Kidney (tissue), 14 donors: ENCODE results near the gene AGPAT4. TPM values are rescaled to one million over a fixed set of nuclear protein-coding genes. Genes with fewer than 3 reads are reported as not detected.

Experiments
- DNase-seq, 5 donors: peaks; one replicate each; pipeline ENCODE4 v3.0.0-alpha.2; 2013 to 2020
- FAIRE-seq: peaks from 2 replicates; lab custom pipeline; 2012; peaks lifted over from hg19 to GRCh38; lab: Jason Lieb, UNC
- H3K27ac ChIP-seq, 2 donors: one replicate each; pipeline ENCODE4 v1.7.0; 2013; ENCODE audit warnings: low read depth in 2 of 2, low read length in 2 of 2, inconsistent platforms in 1 of 2
- H3K27me3 ChIP-seq: one replicate; pipeline ENCODE4 v1.7.1; 2013; ENCODE audit warnings: low read length, inconsistent platforms; ENCODE audit not compliant: control insufficient read depth, insufficient read depth
- H3K36me3 ChIP-seq, 3 donors: one replicate each; pipeline versions ENCODE4 v1.7.0 to v1.7.1; 2013; ENCODE audit warnings: low read length in 3 of 3, control low read depth in 1 of 3, inconsistent platforms in 1 of 3; ENCODE audit not compliant: insufficient read depth in 3 of 3, control insufficient read depth in 2 of 3
- H3K4me1 ChIP-seq, 3 donors: one replicate each; pipeline versions ENCODE4 v1.7.0 to v1.7.1; 2013; ENCODE audit warnings: low read length in 3 of 3, inconsistent platforms in 1 of 3, low read depth in 1 of 3; ENCODE audit not compliant: control insufficient read depth in 2 of 3, insufficient read depth in 2 of 3
- H3K4me3 ChIP-seq, 3 donors: one replicate each; pipeline versions ENCODE4 v1.7.0 to v1.8.1; 2013; ENCODE audit warnings: low read length in 3 of 3, control low read depth in 1 of 3, inconsistent platforms in 1 of 3
- H3K9ac ChIP-seq, 3 donors: one replicate each; pipeline versions ENCODE4 v1.7.0 to v1.7.1; 2013; ENCODE audit warnings: low read length in 3 of 3, control low read depth in 1 of 3, inconsistent platforms in 1 of 3
- H3K9me3 ChIP-seq, 3 donors: one replicate each; pipeline versions ENCODE4 v1.7.0 to v1.7.1; 2013; ENCODE audit warnings: low read length in 3 of 3, control low read depth in 1 of 3, inconsistent platforms in 1 of 3; ENCODE audit not compliant: control insufficient read depth in 2 of 3, insufficient read depth in 1 of 3
- CTCF ChIP-seq: IDR thresholded peaks from 3 replicates; pipeline ENCODE4 v1.5.1; 2012; ENCODE audit warnings: mild to moderate bottlenecking, moderate library complexity, borderline replicate concordance; ENCODE audit not compliant: insufficient read depth; ENCODE audit errors: extremely low read depth
- intact Hi-C: fragments of 100-400 bp; cut with DNase I; formaldehyde crosslinking; loops from one replicate; pipeline ENCODE4 v1.11.1; 2022
- polyA plus RNA-seq: library from polyadenylated mRNA; stranded (reverse); fragments of 350-450 nt; fragmentation: Illumina TruSeq; extraction: RNeasy Lipid Tissue Mini Kit (QIAGEN cat#74804); gene quantifications from one replicate; pipeline ENCODE4 v1.2.3, GENCODE V29; 2014; ENCODE audit warnings: low read depth, low replicate concordance; ENCODE audit not compliant: insufficient read depth
- total RNA-seq: library from RNA; stranded (reverse); fragmentation: NEBNext Ultra II Directional; extraction: Animal tissue kit (Norgen Biotek cat#: 25700); gene quantifications from one replicate; pipeline ENCODE4 v1.2.1, GENCODE V29; 2021
- donor health status: control.
- donor health status: control.
- donor health status: control.
- donor health status: control.
- donor health status: control.
- donor health status: DM: yes; HTN: yes; CAD: no.
- donor health status: Normal renal cell carcinoma (clear cell type).

AGPAT4 gene
- total and polyA plus RNA-seq, 2 donors from 2014 or later = 3.3 to 12.3 TPM

GRCh38 chr6:161235776-161236633 is 37.9 kb downstream of the AGPAT4 start:
- intact Hi-C loops = no loop called here
- no peak for FAIRE-seq

GRCh38 chr6:161233986-161234661 is 39.7 kb downstream of the AGPAT4 start:
- FAIRE-seq (no peak), DNase-seq (peak in 2 of 5 donors; percentile 41 to 78)
- H3K9me3 ChIP-seq = no peaks in the 10 kb centered on the region
- no peak overlapping the region for H3K27ac ChIP-seq
- H3K4me1 ChIP-seq = peaks cover 0 to 6% (median 5%) of the 10 kb centered on the region in 3 donors
- no peak overlapping the region for H3K9ac ChIP-seq
- TF ChIP-seq CTCF = no peak
- intact Hi-C loops = no loop called here
- no peaks in the 10 kb centered on the region for H3K27me3 ChIP-seq
- H3K36me3 ChIP-seq = no peaks in the 10 kb centered on the region
- no peak overlapping the region for H3K4me3 ChIP-seq

More at GRCh38 chr6:161235776-161236633, 37.9 kb downstream of the AGPAT4 start:
- Histone ChIP-seq H3K4me1 (no peaks in the 10 kb centered on the region), H3K36me3 (no peaks in the 10 kb centered on the region), H3K9me3 (no peaks in the 10 kb centered on the region), H3K9ac (no peak overlapping the region), H3K27ac (no peak overlapping the region), H3K27me3 (no peaks in the 10 kb centered on the region), H3K4me3 (no peak overlapping the region)
- DNase-seq = no peak
- TF ChIP-seq CTCF = no peak

GRCh38 chr6:161232467-161232866 is 41.4 kb downstream of the AGPAT4 start:
- intact Hi-C loops = no loop called here
- Histone ChIP-seq H3K9ac (no peak overlapping the region), H3K36me3 (no peaks in the 10 kb centered on the region), H3K9me3 (no peaks in the 10 kb centered on the region), H3K27me3 (no peaks in the 10 kb centered on the region), H3K4me1 (peaks cover 0 to 7% (median 5%) of the 10 kb centered on the region in 3 donors), H3K27ac (no peak overlapping the region), H3K4me3 (no peak overlapping the region)
- DNase-seq (no peak), FAIRE-seq (no peak)
- TF ChIP-seq CTCF = no peak
